Measurements from ENCODE around the gene GULP1.

GRCh38 chr2:188573453-188573852, 281.8 kb downstream of the GULP1 start:
- TF ChIP-seq POLR2A (IDR thresholded peaks at IDR 0.05) (no peak), CTCF (IDR thresholded peaks at IDR 0.05) (no peak)

Measured in uterus (tissue), 2 donors.